IMR-90 (cell line): Measurements from ENCODE around the gene TGFBI. TPM values are rescaled to one million over a fixed set of nuclear protein-coding genes. Genes with fewer than 3 reads are reported as not detected.

Source experiments
- ATAC-seq: fragments of 200-7000 bp; cut with Tn5 transposase; 2 replicates; pipeline ENCODE4 v1.9.1; 2020; ENCODE audit warnings: low read depth, mild to moderate bottlenecking, moderate library complexity
- BruUV-seq: library from RNA; stranded (reverse); fragments of 400-500 nt; replicated peaks from 2 replicates; lab custom pipeline; 2021; lab: Mats Ljungman, UMichigan
- CTCF ChIA-PET: fragments of 300-600 bp; formaldehyde crosslinking; extraction: SDS; loops from one replicate; lab custom pipeline; 2021; ENCODE audit warnings: antibody characterized with exemption; lab: Yijun Ruan, JAX
- POLR2A ChIA-PET: fragments of 300-600 bp; sonication (Branson Sonifier 250); formaldehyde crosslinking; loops from one replicate; lab custom pipeline; 2022; ENCODE audit warnings: antibody characterized with exemption; ENCODE audit not compliant: unreplicated experiment; lab: Charles Lee
- DNase-seq: peaks from one replicate; pipeline ENCODE4 v3.0.0; 2013
- H2AFZ ChIP-seq: replicated peaks from 2 replicates; pipeline ENCODE3; 2013; ENCODE audit warnings: low read length, mild to moderate bottlenecking; ENCODE audit not compliant: poor library complexity
- H2AK5ac ChIP-seq: 2 replicates; pipeline ENCODE4 v1.6.1; 2013; ENCODE audit warnings: low read depth, low read length, inconsistent platforms
- H2AK9ac ChIP-seq: replicated peaks from 2 replicates; pipeline ENCODE3; 2013; ENCODE audit warnings: mild to moderate bottlenecking, low read depth, low read length, moderate library complexity; ENCODE audit not compliant: poor library complexity
- H2BK120ac ChIP-seq: 2 replicates; pipeline ENCODE4 v1.6.1; 2013; ENCODE audit warnings: low read depth, low read length, inconsistent platforms
- H2BK15ac ChIP-seq: 3 replicates; pipeline ENCODE4 v1.6.1; 2013; ENCODE audit warnings: low read depth, low read length, inconsistent platforms
- H2BK20ac ChIP-seq: 2 replicates; pipeline ENCODE4 v1.6.1; 2013; ENCODE audit warnings: low read depth, mild to moderate bottlenecking, inconsistent platforms, low read length, moderate library complexity
- H2BK5ac ChIP-seq: 2 replicates; pipeline ENCODE4 v1.6.1; 2013; ENCODE audit warnings: mild to moderate bottlenecking, low read depth, low read length, inconsistent platforms; ENCODE audit not compliant: poor library complexity, severe bottlenecking
- H3K14ac ChIP-seq: replicated peaks from 2 replicates; pipeline ENCODE4 v1.6.1; 2013; ENCODE audit warnings: low read depth, low read length, inconsistent platforms
- H3K18ac ChIP-seq: 2 replicates; pipeline ENCODE4 v1.6.1; 2013; ENCODE audit warnings: low read depth, low read length, control low read depth
- H3K23ac ChIP-seq: 2 replicates; pipeline ENCODE4 v1.6.1; 2013; ENCODE audit warnings: low read depth, low read length, inconsistent platforms
- H3K27ac ChIP-seq: 2 replicates; pipeline ENCODE4 v1.5.1; 2013; ENCODE audit warnings: mild to moderate bottlenecking, control low read depth, low read length; ENCODE audit not compliant: insufficient read depth
- H3K27me3 ChIP-seq: 2 replicates; pipeline ENCODE4 v1.6.1; 2013; ENCODE audit warnings: low read length; ENCODE audit not compliant: control insufficient read depth, insufficient read depth
- H3K36me3 ChIP-seq: 2 replicates; pipeline ENCODE4 v1.6.1; 2013; ENCODE audit warnings: low read length, mixed read lengths; ENCODE audit not compliant: control insufficient read depth, insufficient read depth
- H3K4ac ChIP-seq: 2 replicates; pipeline ENCODE4 v1.6.1; 2013; ENCODE audit warnings: low read depth, low read length, inconsistent platforms
- H3K4me1 ChIP-seq: 2 replicates; pipeline ENCODE4 v1.6.1; 2013; ENCODE audit warnings: low read length, mixed read lengths; ENCODE audit not compliant: control insufficient read depth, insufficient read depth
- H3K4me2 ChIP-seq: 2 replicates; pipeline ENCODE4 v1.6.1; 2013; ENCODE audit warnings: low read depth, mild to moderate bottlenecking, control low read depth, low read length, moderate library complexity
- H3K4me3 ChIP-seq: 2 replicates; pipeline ENCODE4 v1.5.1; 2013; ENCODE audit warnings: low read depth, mild to moderate bottlenecking, control low read depth, low read length, moderate library complexity; ENCODE audit not compliant: insufficient read depth
- H3K56ac ChIP-seq: 2 replicates; pipeline ENCODE4 v1.6.1; 2013; ENCODE audit warnings: low read length, inconsistent platforms; ENCODE audit not compliant: insufficient read depth; ENCODE audit errors: extremely low read depth
- H3K79me1 ChIP-seq, 2 experiments: 2 replicates each; pipeline ENCODE4 v1.6.1; 2013; ENCODE audit warnings: low read length in 2 of 2, inconsistent platforms in 1 of 2, low read depth in 1 of 2
- H3K9ac ChIP-seq: 2 replicates; pipeline ENCODE4 v1.6.1; 2013; ENCODE audit warnings: low read depth, low read length, control low read depth
- H3K9me1 ChIP-seq: 2 replicates; pipeline ENCODE4 v1.6.1; 2013; ENCODE audit warnings: low read length, inconsistent platforms; ENCODE audit not compliant: insufficient read depth
- H3K9me3 ChIP-seq: 2 replicates; pipeline ENCODE4 v1.6.1; 2013; ENCODE audit warnings: low read length; ENCODE audit not compliant: control insufficient read depth, insufficient read depth
- H4K20me1 ChIP-seq: 2 replicates; pipeline ENCODE4 v1.6.1; 2013; ENCODE audit warnings: low read length, inconsistent platforms; ENCODE audit not compliant: insufficient read depth
- H4K5ac ChIP-seq: 2 replicates; pipeline ENCODE4 v1.6.1; 2013; ENCODE audit warnings: mild to moderate bottlenecking, low read depth, low read length, control low read depth
- H4K8ac ChIP-seq, 2 experiments: 2 replicates each; pipeline ENCODE4 v1.6.1; 2013; ENCODE audit warnings: low read depth in 2 of 2, low read length in 2 of 2, control low read depth in 1 of 2, inconsistent platforms in 1 of 2
- H4K91ac ChIP-seq: 2 replicates; pipeline ENCODE4 v1.6.1; 2013; ENCODE audit warnings: low read depth, low read length, inconsistent platforms; ENCODE audit not compliant: insufficient read depth
- BHLHE40 ChIP-seq: fragments of 150-350 bp; IDR thresholded peaks from 2 replicates; pipeline ENCODE4 v1.6.1; 2016; ENCODE audit warnings: mild to moderate bottlenecking, low read depth, low read length
- CEBPB ChIP-seq: IDR thresholded peaks from 2 replicates; pipeline ENCODE4 v1.6.1; 2012; ENCODE audit warnings: low read depth, low read length, improper control_type of control experiment
- CHD1 ChIP-seq: IDR thresholded peaks from 2 replicates; pipeline ENCODE4 v1.6.1; 2012; ENCODE audit warnings: low read depth, low read length, improper control_type of control experiment
- FOS ChIP-seq: fragments of 150-350 bp; IDR thresholded peaks from 2 replicates; pipeline ENCODE4 v1.6.1; 2016; ENCODE audit warnings: low read depth, low read length
- MAFK ChIP-seq: IDR thresholded peaks from 2 replicates; pipeline ENCODE4 v1.6.1; 2012; ENCODE audit warnings: low read depth, low read length, improper control_type of control experiment
- MAZ ChIP-seq: IDR thresholded peaks from 2 replicates; pipeline ENCODE4 v1.6.1; 2012; ENCODE audit warnings: low read depth, mild to moderate bottlenecking, low read length, improper control_type of control experiment, moderate library complexity, borderline replicate concordance
- MXI1 ChIP-seq: IDR thresholded peaks from 2 replicates; pipeline ENCODE4 v1.6.1; 2012; ENCODE audit warnings: low read depth, mild to moderate bottlenecking, low read length, moderate library complexity, borderline replicate concordance
- NFE2L2 ChIP-seq: fragments of 150-350 bp; IDR thresholded peaks from 2 replicates; pipeline ENCODE4 v1.6.1; 2016; ENCODE audit warnings: low read depth, mild to moderate bottlenecking, low read length
- POLR2A ChIP-seq: IDR thresholded peaks from 2 replicates; pipeline ENCODE4 v1.6.1; 2012; ENCODE audit warnings: mild to moderate bottlenecking, low read depth, low read length
- RAD21 ChIP-seq: IDR thresholded peaks from 2 replicates; pipeline ENCODE4 v1.6.1; 2012; ENCODE audit warnings: low read length, improper control_type of control experiment
- RCOR1 ChIP-seq: IDR thresholded peaks from 2 replicates; pipeline ENCODE4 v1.6.1; 2012; ENCODE audit warnings: mild to moderate bottlenecking, low read length, improper control_type of control experiment; ENCODE audit not compliant: insufficient replicate concordance
- RFX5 ChIP-seq: IDR thresholded peaks from 2 replicates; pipeline ENCODE4 v1.8.0; 2012; ENCODE audit warnings: low read depth, mild to moderate bottlenecking, low read length, moderate library complexity
- SMC3 ChIP-seq: fragments of 150-350 bp; IDR thresholded peaks from 2 replicates; pipeline ENCODE4 v1.6.1; 2016; ENCODE audit warnings: low read depth, mild to moderate bottlenecking, antibody characterized with exemption, low read length, moderate library complexity
- WGBS, 2 experiments: methylation state at CpG; one replicate each; pipeline versions ENCODE4 v1.1.5 to v1.1.7; 2013; ENCODE audit warnings: missing lambda C conversion rate in 2 of 2; ENCODE audit not compliant: insufficient read length in 1 of 2; ENCODE audit errors: extremely low coverage in 2 of 2; 5-methylcytosine and 5-hydroxymethylcytosine counted together
- dilution Hi-C: fragments of 300-500 bp; cut with HindIII; formaldehyde crosslinking; loops from one replicate; pipeline ENCODE4 v1.14.3; 2018; ENCODE audit warnings: low sequenced_read_pairs; ENCODE audit not compliant: unreplicated experiment
- in situ Hi-C: fragments of 300-500 bp; cut with MboI; formaldehyde crosslinking; loops from 3 replicates; pipeline ENCODE4 v1.14.3; 2019; ENCODE audit warnings: low sequenced_read_pairs, inconsistent platforms, mixed read lengths
- intact Hi-C: fragments of 100-400 bp; cut with micrococcal nuclease; formaldehyde crosslinking; loops from 2 replicates; pipeline ENCODE4 v1.10.0; 2022
- polyA plus RNA-seq, 3 experiments: library from polyadenylated mRNA; depleted of rRNA; stranded (reverse); fragments of >200 nt; gene quantifications; 2 replicates each; pipeline ENCODE4 v1.2.3, GENCODE V29; 2012; ENCODE audit warnings: low replicate concordance in 1 of 3
- total RNA-seq: library from RNA; depleted of rRNA; stranded (reverse); fragments of >200 nt; gene quantifications from 2 replicates; pipeline ENCODE4 v1.2.3, GENCODE V29; 2012
- TF ChIP-seq, protein P1 (sequence below): fragments of 150-350 bp; IDR thresholded peaks from 2 replicates; pipeline ENCODE4 v1.6.1; 2016; ENCODE audit warnings: low read depth, mild to moderate bottlenecking, low read length, moderate library complexity, borderline replicate concordance
- TF ChIP-seq, protein P2 (sequence below): conservative IDR thresholded peaks from 2 replicates; pipeline ENCODE4 v1.5.1; 2012; ENCODE audit warnings: mild to moderate bottlenecking, low read depth, low read length, improper control_type of control experiment
- TF ChIP-seq, protein P3 (sequence below): fragments of 150-350 bp; IDR thresholded peaks from 2 replicates; pipeline ENCODE4 v1.6.1; 2017; ENCODE audit warnings: mild to moderate bottlenecking, antibody characterized with exemption, low read length, low read depth

The TGFBI gene
- total and polyA plus RNA-seq, 2 of the 4 experiments (the other 2 are of a cell fraction) = 618 to 1,551 TPM

DNA sequence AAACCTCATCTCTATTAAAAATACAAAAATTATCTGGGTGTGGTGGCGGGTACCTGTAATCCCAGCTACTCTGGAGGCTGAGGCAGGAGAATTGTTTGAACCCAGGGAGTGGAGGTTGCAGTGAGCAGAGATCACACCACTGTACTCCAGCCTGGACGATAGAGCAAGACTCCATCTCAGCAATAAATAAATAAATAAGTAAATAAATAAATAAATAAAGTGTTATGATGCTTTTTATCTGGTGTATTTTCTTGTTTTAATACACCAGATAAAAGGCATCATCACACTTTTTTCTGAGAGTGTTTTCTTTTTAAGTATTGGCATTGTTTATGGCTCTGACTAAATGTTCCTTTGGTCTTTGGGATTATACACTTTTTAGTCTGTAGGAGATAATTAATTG lies 49.8 kb upstream of the TGFBI start:
- in situ Hi-C loops = no loop called here
- Histone ChIP-seq H3K4me2 (peak overlapping the region; percentile 1; the same call in 1 of the 2 replicates), H3K23ac (no peak overlapping the region), H4K20me1 (no peaks in the 10 kb centered on the region), H2BK20ac (no peak overlapping the region), H2BK15ac (no peak overlapping the region), H3K79me1 (no peaks in the 10 kb centered on the region), H3K14ac (no peak overlapping the region), H3K27ac (no peak overlapping the region), H4K91ac (no peak overlapping the region), H3K9me3 (no peaks in the 10 kb centered on the region), H3K27me3 (no peaks in the 10 kb centered on the region), H3K56ac (no peak overlapping the region), H3K4ac (no peak overlapping the region), H4K8ac (no peak overlapping the region), H3K4me3 (no peak overlapping the region), H3K18ac (no peak overlapping the region), H2BK5ac (peak overlapping the region; percentile 1), H2BK120ac (no peak overlapping the region), H3K4me1 (peaks cover 8% of the 10 kb centered on the region), H2AFZ (no peak overlapping the region), H3K9me1 (no peaks in the 10 kb centered on the region; the same call in 1 of the 2 replicates), H3K9ac (no peak overlapping the region), H2AK5ac (no peak overlapping the region), H4K5ac (no peak overlapping the region), H3K36me3 (no peaks in the 10 kb centered on the region), H2AK9ac (no peak overlapping the region)
- ATAC-seq = no peak
- no peak for DNase-seq
- no peak for TF ChIP-seq RCOR1
- no peak for TF ChIP-seq NFE2L2
- no peak for TF ChIP-seq SMC3
- TF ChIP-seq CHD1 = no peak
- no peak for TF ChIP-seq RFX5
- no peak for TF ChIP-seq FOS
- TF ChIP-seq, protein P1, sequence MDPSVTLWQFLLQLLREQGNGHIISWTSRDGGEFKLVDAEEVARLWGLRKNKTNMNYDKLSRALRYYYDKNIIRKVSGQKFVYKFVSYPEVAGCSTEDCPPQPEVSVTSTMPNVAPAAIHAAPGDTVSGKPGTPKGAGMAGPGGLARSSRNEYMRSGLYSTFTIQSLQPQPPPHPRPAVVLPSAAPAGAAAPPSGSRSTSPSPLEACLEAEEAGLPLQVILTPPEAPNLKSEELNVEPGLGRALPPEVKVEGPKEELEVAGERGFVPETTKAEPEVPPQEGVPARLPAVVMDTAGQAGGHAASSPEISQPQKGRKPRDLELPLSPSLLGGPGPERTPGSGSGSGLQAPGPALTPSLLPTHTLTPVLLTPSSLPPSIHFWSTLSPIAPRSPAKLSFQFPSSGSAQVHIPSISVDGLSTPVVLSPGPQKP = no peak
- TF ChIP-seq, protein P2, sequence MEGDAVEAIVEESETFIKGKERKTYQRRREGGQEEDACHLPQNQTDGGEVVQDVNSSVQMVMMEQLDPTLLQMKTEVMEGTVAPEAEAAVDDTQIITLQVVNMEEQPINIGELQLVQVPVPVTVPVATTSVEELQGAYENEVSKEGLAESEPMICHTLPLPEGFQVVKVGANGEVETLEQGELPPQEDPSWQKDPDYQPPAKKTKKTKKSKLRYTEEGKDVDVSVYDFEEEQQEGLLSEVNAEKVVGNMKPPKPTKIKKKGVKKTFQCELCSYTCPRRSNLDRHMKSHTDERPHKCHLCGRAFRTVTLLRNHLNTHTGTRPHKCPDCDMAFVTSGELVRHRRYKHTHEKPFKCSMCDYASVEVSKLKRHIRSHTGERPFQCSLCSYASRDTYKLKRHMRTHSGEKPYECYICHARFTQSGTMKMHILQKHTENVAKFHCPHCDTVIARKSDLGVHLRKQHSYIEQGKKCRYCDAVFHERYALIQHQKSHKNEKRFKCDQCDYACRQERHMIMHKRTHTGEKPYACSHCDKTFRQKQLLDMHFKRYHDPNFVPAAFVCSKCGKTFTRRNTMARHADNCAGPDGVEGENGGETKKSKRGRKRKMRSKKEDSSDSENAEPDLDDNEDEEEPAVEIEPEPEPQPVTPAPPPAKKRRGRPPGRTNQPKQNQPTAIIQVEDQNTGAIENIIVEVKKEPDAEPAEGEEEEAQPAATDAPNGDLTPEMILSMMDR = no peak
- TF ChIP-seq RAD21 = no peak
- TF ChIP-seq, protein P3, sequence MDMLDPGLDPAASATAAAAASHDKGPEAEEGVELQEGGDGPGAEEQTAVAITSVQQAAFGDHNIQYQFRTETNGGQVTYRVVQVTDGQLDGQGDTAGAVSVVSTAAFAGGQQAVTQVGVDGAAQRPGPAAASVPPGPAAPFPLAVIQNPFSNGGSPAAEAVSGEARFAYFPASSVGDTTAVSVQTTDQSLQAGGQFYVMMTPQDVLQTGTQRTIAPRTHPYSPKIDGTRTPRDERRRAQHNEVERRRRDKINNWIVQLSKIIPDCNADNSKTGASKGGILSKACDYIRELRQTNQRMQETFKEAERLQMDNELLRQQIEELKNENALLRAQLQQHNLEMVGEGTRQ = no peak
- TF ChIP-seq POLR2A = no peak
- TF ChIP-seq MAZ = no peak
- TF ChIP-seq MAFK = no peak
- TF ChIP-seq BHLHE40 = no peak
- TF ChIP-seq CEBPB = no peak
- no peak for TF ChIP-seq MXI1
- intact Hi-C loops = no loop called here
- WGBS, 2 experiments = no CpG with 5 or more reads among the region's 2 CpGs
- ChIA-PET POLR2A (no interaction called here), CTCF (no interaction called here)
- dilution Hi-C loops = no loop called here
- BruUV-seq = no TSS peak
